Activated B cell treated with CpG ODN at 0.5 μM for 24 hours (primary cell): Measurements from ENCODE around the gene C1QL3. TPM values are rescaled to one million over a fixed set of nuclear protein-coding genes. Genes with fewer than 3 reads are reported as not detected.

Experiments used
- ATAC-seq: fragments of 200-7000 bp; cut with Tn5 transposase; one replicate; pipeline ENCODE4 v1.10.0; 2021; ENCODE audit warnings: low read depth, mild to moderate bottlenecking, moderate library complexity
- CTCF ChIA-PET: fragments of 350-600 bp; sonication (Branson Sonifier 250); formaldehyde crosslinking; loops from one replicate; lab custom pipeline; 2021; ENCODE audit warnings: antibody characterized with exemption; lab: Charles Lee
- POLR2A ChIA-PET: fragments of 350-600 bp; sonication (Branson Sonifier 250); formaldehyde crosslinking; loops from one replicate; lab custom pipeline; 2021; ENCODE audit warnings: antibody characterized with exemption; lab: Charles Lee
- DNase-seq: peaks from one replicate; pipeline ENCODE4 v3.0.0; 2022
- H3K27ac Mint-ChIP-seq: one replicate; pipeline ENCODE4 v1.8.0; 2020; ENCODE audit warnings: mixed read lengths
- H3K27me3 Mint-ChIP-seq: one replicate; pipeline ENCODE4 v1.8.0; 2021; ENCODE audit warnings: mixed read lengths
- H3K36me3 Mint-ChIP-seq: one replicate; pipeline ENCODE4 v1.8.0; 2021; ENCODE audit warnings: low read depth, mixed read lengths
- H3K4me1 Mint-ChIP-seq: one replicate; pipeline ENCODE4 v1.8.0; 2021; ENCODE audit warnings: mixed read lengths
- H3K4me3 Mint-ChIP-seq: one replicate; pipeline ENCODE4 v1.8.0; 2020; ENCODE audit warnings: mild to moderate bottlenecking, mixed read lengths
- H3K9me3 Mint-ChIP-seq: one replicate; pipeline ENCODE4 v1.8.0; 2020; ENCODE audit warnings: mixed read lengths
- CTCF ChIP-seq: fragments of 200-600 bp; IDR thresholded peaks from one replicate; pipeline ENCODE4 v1.8.0; 2022; ENCODE audit warnings: antibody characterized with exemption, mild to moderate bottlenecking
- intact Hi-C: fragments of 100-400 bp; cut with micrococcal nuclease; formaldehyde crosslinking; loops from one replicate; pipeline ENCODE4 v1.15.1; 2024
- total RNA-seq: library from RNA; stranded (reverse); gene quantifications from 2 replicates; pipeline ENCODE4 v1.2.3, GENCODE V29; 2022

Gene C1QL3
- total RNA-seq, 1 donor from 2014 or later, result not detected

- POLR2A ChIA-PET, result no interaction called here
- Mint-ChIP-seq H3K4me1 (no peaks in the 10 kb centered on the region), H3K36me3 (peaks cover 26% of the 10 kb centered on the region), H3K27ac (no peak overlapping the region), H3K4me3 (no peak overlapping the region), H3K9me3 (no peaks in the 10 kb centered on the region), H3K27me3 (no peaks in the 10 kb centered on the region)
- DNase-seq (no peak), ATAC-seq (no peak)
- no peak for TF ChIP-seq CTCF
- intact Hi-C loops, result no loop called here
- CTCF ChIA-PET, result no interaction called here
Measured at GRCh38 chr10:16481052-16481728, 40.5 kb downstream of the C1QL3 start.

GRCh38 chr10:16478801-16479200 is 42.9 kb downstream of the C1QL3 start:
- H3K9me3 Mint-ChIP-seq, result no peaks in the 10 kb centered on the region
- ChIA-PET POLR2A (no interaction called here), CTCF (no interaction called here)
- no peaks in the 10 kb centered on the region for H3K27me3 Mint-ChIP-seq
- no peak overlapping the region for H3K4me3 Mint-ChIP-seq
- no peak for TF ChIP-seq CTCF
- peaks cover 13% of the 10 kb centered on the region for H3K36me3 Mint-ChIP-seq
- ATAC-seq (no peak), DNase-seq (no peak)
- no peaks in the 10 kb centered on the region for H3K4me1 Mint-ChIP-seq
- intact Hi-C loops, result no loop called here
- H3K27ac Mint-ChIP-seq, result no peak overlapping the region

- ChIA-PET CTCF (no interaction called here), POLR2A (no interaction called here)
- no peak for TF ChIP-seq CTCF
- ATAC-seq, result no peak
- H3K27me3 Mint-ChIP-seq, result no peaks in the 10 kb centered on the region
- DNase-seq, result no peak
- no peak overlapping the region for H3K27ac Mint-ChIP-seq
- H3K4me3 Mint-ChIP-seq, result no peak overlapping the region
- intact Hi-C loops, result no loop called here
- H3K9me3 Mint-ChIP-seq, result no peaks in the 10 kb centered on the region
- H3K4me1 Mint-ChIP-seq, result no peaks in the 10 kb centered on the region
- peaks cover 13% of the 10 kb centered on the region for H3K36me3 Mint-ChIP-seq
Measured at GRCh38 chr10:16477757-16478156, 43.9 kb downstream of the C1QL3 start.

GRCh38 chr10:16472828-16473227 is 48.9 kb downstream of the C1QL3 start:
- peaks cover 10% of the 10 kb centered on the region for H3K4me1 Mint-ChIP-seq
- CTCF ChIA-PET, result no interaction called here

GRCh38 chr10:16470747-16471146 is 50.9 kb downstream of the C1QL3 start:
- H3K27ac Mint-ChIP-seq, result no peak overlapping the region
- no peak for TF ChIP-seq CTCF
- DNase-seq, result no peak
- intact Hi-C loops, result no loop called here
- H3K36me3 Mint-ChIP-seq, result peaks cover 18% of the 10 kb centered on the region
- peaks cover 10% of the 10 kb centered on the region for H3K4me1 Mint-ChIP-seq
- ChIA-PET POLR2A (no interaction called here), CTCF (no interaction called here)
- H3K27me3 Mint-ChIP-seq, result no peaks in the 10 kb centered on the region
- H3K4me3 Mint-ChIP-seq, result no peak overlapping the region
- no peak for ATAC-seq
- H3K9me3 Mint-ChIP-seq, result no peaks in the 10 kb centered on the region

More at GRCh38 chr10:16472828-16473227, 48.9 kb downstream of the C1QL3 start:
- Mint-ChIP-seq H3K27me3 (no peaks in the 10 kb centered on the region), H3K36me3 (peaks cover 19% of the 10 kb centered on the region), H3K9me3 (no peaks in the 10 kb centered on the region), H3K4me3 (no peak overlapping the region), H3K27ac (no peak overlapping the region)
- POLR2A ChIA-PET, result no interaction called here
- no peak for TF ChIP-seq CTCF
- DNase-seq, result no peak
- ATAC-seq, result no peak
- intact Hi-C loops, result no loop called here
